NCI-H1417 (cell line): ENCODE data around the gene SLC30A2.

Experiments
- DNase-seq, 3 experiments: peaks; one replicate each; lab custom pipeline; 2025; lab: John Stamatoyannopoulos, UW

The SLC30A2 gene

DNA sequence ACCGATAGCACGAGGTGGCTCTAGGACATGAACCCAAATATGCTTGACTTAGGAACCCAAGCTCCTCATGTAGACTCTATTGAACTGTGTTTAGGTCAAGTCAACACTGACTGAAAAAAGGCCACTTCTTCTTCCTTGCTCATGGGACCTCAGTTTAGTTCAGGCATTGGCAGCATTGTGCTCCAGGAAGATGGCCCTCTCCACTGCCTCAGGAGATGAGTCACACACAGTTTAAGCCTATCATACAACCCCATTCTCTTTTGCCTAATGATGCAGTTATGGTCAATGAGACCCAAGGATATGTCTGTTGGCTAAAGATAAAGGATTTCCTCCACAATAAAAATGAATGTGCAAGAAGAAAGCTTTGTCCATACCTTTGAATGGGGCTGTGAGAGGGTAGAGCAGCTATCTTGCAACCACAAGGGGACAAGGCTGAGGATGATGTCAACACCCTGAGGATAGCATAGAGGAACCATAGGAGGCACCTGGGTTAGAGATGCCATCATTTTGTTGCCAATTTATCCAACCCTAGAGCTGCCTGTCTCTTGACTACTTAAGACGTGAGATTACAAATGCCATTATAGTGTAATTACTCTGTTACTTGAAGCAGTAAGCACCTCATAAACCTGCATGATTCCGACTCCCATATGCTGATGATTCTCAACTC lies 24.5 kb upstream of the SLC30A2 start:
- no peak for DNase-seq

DNA sequence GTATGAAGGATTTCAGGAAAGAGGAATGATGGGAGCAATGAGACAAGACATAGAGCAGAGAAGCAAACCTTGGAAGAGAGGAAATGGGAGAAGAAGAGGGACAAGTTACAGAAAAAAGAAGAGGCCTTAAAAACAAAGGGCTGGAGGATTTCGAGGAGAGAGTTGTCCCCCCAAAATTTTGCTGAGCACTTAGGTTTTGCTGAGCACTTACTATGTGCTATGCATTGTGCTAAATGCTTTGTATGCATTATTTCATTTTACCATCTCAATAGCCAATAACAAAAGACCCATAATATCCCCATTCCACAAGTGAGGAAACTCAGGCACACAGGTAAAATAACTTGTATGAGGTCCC lies 24.0 kb upstream of the SLC30A2 start:
- no peak for DNase-seq

DNA sequence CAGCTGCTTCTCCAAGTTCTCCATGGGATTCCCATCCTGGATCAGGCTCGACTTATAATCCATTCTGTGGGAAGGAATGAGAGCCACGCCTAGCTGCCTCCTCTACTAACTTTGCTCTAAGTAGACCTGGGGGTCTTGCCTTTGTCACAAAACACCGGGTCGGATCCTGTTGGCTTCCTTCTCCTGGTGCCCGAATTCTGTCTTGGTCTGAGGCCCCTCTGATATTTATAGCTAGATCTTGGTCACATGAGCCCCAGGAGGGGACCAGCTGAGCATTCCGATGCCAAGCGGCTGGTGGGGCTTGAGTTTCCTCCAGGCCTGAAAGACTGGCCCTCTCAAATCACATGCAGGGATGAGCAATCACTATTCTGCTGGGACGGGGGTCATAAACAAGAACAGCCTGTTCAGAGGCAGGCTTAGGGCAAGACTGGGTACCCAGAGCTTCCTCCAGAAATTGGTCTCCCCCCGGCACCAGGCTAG lies 21.6 kb upstream of the SLC30A2 start, which contains the start of gene TRIM63:
TRIM63 (minus strand) TSS at position 199 of the 480 bp plus-strand sequence; CDS start at position 63, 136 bp downstream.
- no peak for DNase-seq

DNA sequence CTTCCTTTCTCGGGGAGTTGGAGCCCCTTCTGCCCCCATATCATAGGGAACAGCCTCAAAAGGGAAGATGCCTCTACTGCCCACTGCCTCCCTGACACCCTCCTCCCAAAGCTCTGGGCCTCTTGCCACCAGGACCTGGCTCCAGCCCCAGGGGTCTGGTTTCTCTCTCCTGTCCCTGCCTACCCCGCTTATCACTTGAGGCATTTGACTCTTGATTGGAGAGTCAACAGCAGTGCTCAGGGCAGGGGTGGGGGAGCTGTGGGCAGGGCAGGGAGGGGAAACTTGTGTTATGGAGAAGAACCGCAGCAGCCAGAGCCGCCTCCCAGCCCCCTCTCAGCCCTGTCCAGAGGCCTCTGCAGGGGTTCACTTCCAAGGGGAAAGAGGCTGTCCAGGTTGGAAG lies 20.9 kb upstream of the SLC30A2 start:
- DNase-seq = no peak

DNA sequence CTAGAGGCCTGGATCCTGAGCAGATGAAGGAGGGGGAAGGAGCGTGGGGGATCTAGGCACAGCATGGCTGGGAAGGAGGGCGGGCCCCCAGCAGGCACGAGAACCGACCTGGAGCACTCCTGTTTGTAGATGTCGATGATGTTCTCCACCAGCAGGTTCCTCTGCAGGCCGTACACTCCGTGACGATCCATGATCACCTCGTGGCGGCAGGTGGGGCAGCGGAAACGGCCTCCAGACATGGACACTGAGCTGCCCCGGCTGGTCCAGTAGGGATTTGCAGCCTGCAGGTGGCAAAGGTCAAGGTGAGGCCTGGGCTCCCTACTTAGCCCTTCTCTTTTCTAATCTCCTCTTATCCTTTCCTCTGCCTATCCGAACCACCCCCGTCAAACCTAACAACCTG lies 20.2 kb upstream of the SLC30A2 start:
- no peak for DNase-seq

DNA sequence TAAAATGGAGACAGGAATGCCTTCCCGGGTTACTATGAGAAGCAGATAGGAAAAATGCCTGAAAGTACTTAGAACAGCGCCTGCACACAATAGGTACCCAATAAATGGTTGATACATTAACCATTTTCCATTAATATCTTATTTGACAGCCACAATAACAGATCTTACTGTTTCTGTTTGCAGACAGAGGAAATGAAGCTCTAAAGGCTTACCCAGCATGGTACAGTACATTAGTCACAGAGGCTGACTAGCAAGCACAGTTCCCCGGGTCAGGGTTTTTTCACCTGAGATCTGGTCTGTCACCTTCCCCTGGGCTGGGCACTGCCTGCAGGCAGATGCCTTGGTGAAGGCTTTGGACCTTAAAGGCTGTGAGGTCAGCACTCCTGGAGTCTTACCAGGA lies 18.6 kb upstream of the SLC30A2 start:
- no peak for DNase-seq

DNA sequence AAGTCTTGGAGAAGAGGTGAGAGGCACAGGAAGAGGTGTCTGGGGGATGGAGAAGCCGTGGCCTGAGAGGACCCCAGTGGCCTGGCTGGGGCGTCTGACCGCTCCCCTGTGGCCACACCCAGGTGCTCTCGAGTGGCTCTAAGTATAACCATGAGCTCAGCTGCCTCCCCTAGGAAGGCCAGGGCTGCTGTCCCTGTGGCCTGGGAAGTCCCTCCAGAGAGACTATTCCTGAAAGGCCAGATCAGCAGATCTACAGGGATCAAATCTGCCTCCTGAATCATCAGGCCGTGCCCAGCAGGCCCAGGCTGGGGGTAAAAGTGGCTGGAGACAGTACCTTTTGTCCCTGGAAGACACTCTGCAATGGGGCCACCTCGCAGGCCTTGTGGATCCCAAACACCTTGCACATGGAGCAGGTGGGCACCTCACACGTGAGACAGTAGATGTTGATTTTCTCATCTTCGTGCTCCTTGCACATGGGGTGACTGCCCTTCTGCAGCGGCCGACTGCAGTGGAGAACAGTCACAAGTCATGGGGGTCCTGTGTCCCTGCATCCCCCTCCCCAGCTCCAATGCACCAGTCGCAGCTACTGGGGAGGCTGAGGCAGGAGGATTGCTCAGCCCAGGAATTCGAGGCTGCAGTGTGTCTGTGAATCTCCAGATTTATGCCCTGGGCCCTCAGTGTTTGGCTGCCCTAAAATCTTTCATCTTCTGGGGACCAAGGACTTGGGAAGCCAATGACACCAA lies 15.1 kb upstream of the SLC30A2 start:
- no peak for DNase-seq

DNA sequence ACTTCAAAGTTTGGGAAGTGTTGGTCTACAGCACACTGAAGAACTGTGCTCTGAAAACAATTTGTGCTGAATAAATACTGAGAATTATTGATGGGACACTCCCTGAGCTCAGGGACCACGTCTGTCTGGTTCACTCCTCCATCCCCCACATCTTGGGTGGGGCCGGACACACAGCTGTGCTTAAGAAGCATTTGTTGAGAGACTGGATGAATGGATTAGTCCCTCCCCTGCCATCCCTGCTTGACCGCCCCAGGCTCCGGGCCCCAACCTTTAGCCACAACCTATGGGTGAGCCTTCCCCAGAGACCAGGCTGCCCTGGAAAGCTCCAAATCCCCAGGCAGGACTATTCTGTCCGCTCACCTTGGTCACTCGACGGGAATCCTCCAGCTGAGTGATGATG lies 14.0 kb upstream of the SLC30A2 start:
- no peak for DNase-seq

DNA sequence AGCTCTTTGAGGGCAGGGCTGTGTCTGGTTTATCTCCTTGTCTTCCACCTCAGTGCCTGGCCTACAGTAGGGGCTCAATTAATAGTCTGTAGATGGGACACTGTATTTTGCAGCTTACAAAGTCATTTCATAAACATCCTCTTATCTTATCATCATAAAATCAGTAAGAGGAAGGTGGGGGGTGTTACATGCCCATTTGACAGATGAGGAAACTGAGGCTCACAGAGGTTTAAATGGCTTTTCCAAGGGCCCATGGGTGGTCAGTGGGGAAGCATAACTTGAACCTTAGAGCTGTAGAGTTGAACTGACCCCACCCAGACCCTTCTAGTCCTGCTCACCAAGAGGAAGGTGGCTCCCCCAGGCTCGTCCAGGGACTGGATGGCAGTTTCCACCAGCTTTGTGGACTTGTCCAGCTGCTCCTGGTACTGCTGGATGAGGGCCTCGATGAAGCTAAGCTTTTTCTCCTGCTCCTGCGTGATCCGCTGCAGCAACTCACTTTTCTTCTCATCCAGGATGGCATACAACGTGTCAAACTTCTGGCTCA lies 12.2 kb upstream of the SLC30A2 start:
- no peak for DNase-seq

DNA sequence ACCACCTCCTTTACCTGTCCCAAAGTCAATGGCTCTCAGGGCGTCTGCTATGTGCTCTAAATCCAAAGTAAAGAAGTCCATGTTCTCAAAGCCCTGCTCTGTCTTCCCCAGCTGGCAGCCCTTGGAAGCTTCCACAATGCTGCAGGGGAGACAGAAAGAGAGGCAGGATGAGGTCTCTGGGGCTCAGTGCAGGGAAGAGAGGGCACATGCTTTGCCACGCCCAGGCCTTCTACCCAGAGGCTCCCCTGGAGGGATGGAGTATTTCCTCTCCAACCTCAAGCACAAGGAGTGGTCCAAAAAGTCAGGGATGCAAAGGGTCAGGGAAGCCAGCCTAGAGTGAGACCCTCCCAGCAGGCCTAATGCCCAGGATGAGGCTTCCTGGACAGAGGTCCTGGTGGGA lies 11.3 kb upstream of the SLC30A2 start:
- DNase-seq = no peak

DNA sequence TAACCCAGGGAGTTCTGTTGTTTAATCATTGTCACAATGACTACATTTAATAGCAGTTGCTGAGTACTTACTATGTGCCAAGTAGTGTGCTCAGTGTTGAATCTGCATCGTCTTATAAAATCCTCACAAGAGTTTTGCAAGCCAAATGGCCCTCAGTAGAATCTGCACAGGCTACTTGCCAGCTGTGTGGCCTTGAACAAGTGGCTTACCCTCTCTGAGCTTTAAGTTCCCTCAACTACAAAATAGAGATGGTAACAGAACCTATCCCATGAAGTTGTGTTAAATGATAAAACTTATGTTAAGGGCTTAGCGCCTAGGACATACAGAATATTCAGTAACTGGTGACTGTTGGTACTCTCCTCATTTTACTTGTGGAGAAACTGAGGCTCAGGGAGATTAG lies 9.1 kb upstream of the SLC30A2 start:
- DNase-seq = no peak

DNA sequence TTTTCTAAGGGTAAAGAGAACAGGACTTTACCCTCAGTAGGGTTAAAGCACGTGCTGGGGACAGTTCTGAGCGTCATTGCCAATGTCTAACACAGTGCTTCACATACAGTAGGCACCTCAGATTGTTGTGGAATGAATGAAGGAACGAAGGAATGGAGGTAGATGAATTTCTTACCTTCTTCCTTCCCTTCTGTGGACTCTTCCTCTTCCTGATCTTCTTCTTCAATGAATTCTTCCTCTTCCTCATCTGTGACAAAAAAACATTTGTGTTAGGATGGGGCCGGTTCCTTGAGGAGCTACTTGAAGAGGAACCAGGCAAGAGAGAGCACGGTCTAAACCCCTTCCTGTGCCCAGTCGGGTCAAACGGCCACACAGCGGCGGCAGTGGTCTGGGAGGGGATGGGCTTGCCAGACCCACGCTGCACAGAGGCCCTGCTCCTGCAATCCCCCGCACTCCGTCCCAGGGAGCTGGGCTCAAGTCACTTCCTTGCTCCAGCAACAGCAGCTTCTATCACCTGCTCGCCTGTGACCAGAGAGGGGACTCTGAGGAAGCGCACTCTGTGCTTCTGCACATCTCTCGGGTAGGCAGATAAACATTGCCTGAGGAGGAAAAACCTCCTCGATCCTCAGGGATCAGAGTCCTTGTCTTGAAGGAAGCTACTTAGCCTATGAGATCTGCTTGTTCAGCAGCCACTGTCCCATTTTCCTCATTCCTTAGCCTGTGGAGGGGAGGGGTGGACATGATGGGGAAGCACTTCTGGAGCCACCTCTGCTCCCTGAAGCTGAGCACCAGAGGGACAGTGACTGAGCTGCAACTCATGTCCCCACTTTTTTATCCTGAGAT lies 8.0 kb upstream of the SLC30A2 start:
- no peak for DNase-seq

DNA sequence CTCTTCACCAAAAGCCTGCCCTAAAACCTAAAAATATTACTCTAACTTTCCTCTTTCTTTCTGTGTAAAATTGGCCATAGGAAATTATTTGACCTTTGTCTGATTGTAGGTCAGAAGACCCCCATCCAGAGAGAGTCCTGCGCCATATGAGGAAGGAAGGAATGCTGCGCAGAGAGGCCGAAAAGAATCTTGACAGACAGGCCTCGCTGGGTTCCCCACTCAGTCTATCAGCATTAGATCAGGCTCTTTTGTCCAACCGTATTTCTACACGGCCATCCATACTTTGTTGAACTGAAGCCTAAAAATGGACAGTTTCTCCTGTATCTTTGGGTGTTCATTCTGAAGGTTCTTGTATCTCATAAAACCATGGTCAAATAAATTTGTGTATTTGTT lies 4.3 kb upstream of the SLC30A2 start:
- DNase-seq = no peak

DNA sequence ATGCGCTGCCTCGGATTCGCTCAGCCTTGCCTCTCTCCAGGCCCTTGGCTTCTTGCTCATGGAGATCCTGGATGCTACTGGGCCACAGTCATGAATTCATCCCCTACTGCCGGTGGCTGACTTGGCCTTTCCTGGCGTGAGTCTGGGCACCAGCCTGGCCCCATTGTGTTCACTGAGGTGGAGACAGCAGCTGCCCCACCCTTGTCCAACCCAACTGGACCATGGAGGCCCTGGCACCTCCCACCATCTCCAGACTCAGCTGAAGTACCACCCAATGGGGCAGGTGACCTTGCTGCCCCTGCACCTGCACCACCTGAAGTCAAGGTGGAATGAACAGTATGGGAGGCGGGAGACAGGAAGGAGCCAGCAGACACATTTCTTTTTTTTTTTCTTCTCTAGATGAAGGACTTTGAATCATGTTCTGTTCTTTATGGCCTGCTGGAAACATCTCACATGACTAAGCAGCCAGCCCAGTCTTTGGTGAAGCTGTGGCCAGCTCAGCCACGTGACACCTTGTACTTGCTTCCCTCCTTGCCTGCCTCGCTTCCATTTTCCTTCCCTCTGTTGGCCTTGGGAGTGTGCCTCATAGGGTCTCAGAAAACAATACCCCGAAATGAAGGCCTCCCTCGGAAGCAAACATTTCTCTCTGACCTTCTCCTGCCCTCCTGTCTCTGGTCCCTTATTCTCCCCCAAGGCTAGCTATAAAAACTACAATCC lies 3.8 kb upstream of the SLC30A2 start:
- no peak for DNase-seq

DNA sequence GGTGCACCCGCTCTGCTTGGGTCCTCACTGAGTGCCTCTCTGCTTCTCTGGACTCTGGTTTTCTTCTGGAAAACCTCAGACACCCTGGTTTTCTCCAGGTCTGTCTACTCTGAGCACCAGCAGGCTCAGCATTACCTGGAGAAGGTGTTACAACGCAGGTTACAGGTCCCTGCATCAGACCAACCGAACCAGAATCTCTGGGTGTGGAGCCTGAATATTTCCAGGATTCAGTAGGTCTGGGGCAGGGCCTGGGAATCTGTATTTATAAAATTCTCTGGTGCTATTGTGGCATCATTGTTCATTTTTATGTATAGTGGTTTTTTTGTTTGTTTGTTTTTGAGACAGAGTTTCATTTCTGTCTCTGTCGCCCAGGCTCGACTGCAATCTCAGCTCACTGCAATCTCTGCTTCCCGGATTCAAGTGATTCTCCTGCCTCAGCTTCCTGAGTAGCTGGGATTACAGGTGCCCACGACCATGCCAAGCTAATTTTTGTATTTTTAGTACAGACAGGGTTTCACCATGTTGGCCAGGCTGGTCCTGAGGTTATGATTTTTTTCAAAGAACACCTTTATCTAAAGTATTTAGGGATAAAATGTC lies 1.5 kb upstream of the SLC30A2 start:
- no peak for DNase-seq

DNA sequence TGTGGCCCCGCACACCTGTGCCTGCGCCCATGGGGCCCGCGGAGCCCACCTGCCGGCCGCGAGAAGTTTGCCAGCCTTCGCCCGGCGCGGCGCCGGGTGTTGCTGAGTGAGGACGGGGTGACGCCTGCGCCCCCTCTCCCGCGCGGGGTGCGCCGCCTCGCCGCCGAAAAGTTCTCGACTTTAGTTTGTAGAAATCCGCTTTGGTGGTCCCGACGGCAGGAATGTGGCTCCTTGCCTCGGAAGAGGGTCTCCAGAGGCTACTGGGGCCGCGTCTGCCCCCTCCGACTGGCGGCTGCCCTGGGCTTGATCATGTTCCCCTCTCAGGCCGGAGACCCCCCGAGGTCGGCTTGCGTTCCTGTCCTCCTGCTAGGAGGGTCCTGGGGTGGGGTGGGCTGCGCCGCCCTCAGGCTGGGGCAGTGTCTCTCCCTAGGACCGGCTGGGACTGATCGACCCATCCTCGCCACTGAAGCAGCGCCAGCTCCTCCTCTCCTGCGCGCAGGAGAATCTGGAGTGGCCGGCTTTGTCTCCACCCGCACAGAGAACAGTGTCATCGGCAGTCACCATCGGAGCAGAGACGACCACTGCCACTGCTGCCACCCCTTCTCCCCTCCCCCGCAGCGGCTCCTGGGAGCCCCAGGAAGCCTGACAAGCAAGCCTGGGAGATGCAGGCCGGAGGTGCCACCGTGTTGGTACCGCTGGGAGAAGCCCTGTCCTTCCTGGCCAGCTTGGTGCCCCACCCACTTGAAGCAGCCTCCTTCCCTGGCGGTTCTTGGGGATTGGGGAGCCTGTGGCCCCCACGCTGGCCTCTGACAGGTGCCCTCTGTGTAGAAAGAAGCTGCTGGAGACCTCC lies 553 bp upstream of the SLC30A2 start:
- no peak for DNase-seq

DNA sequence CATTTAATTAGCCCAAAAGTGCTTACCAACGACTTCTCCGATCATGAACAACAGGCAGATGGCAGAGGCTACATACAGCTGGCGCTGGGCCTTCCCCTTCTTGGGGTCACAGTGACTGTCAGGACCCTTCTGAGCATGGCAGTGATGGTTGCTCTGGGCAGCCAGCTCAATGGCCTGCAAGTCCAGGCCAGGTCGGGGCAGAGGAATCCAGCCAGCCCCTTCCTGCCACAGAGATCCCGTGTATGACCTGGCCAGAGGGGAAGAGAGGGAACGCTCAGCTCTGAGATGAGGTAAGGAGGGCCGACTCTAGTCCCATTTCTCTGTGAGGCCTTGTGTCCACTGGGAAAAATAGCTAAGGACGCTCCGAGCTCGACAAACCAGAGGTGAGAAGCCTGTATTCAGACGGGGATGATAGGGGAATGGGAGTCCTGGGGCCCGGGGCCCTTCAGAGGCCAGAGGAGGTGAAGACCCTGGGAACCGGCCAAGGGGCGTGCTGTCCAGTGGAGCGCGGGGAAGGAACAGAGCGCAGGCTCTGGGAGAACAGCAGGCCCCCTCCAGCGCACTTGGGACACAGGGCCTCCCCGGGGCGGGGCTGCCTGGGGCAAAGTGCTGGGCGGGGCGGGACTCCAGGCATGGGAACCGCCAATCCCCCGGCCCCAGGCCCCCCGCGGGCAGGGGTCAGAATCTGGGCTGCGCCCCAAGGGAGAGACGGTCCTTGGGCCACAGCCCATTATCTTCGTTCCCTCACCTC lies 772 bp downstream of the SLC30A2 start:
- DNase-seq = no peak

DNA sequence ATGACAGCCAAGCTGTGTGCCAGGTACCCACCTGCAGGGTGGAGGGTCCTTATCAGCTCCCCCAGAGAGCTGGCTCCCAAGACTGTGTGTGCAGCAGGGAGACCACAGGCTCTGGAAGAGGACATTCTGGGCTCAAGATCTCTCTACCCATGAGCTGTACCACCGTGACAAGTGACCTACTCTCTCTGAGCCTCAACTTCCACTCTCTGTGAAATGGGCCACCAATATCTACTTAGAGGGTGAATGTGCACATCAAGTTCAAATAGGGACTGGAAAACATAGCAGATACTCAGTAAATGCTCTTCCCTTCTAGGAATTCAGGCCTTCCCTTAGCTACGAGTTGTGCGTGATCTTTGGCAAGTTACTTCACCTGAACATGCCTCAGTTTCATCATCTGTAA lies 1.5 kb downstream of the SLC30A2 start:
- DNase-seq = no peak

DNA sequence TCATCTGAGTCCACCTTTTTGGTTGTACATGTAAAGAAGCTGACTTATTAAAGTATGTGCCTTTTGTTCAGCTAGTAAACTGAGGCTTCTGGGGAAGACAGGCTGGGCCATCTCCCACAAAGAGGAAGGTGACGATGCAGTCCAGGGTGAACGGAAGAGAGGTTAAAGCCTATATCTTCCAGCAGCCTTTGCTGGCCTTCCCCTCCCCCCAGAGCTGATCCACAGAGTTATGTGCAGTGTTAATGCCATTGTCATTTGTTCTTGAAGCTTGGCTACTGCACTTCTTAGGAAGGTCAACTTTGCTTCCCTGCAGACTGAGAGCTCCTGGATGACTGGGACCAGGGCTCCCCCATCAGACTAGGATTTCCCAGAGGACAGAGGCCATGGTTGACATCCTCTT lies 2.2 kb downstream of the SLC30A2 start:
- no peak for DNase-seq

DNA sequence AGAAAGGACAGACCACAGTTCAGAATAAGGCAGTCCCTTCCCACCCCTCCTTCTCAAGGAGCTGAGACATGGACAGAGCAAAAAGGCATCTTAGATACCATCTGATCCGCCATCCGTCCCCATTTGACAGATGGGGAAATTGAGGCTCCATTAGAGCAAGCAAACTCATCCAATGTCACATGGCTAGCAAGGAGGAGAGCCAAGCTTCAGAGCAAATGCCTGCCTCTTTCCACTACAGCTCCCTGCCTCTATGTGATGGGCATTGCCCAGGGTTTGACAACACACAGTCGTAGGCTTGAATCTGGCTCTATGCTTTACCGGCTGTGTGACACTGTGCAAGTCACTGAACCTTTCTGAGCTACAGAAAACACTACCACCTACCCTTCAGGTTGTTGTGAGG lies 3.9 kb downstream of the SLC30A2 start:
- DNase-seq = no peak
